IMR-90 (cell line): ENCODE measurements around the gene PRSS22. TPM values are rescaled to one million over a fixed set of nuclear protein-coding genes. Genes with fewer than 3 reads are reported as not detected.

Source experiments
- FOS ChIP-seq: fragments of 150-350 bp; IDR thresholded peaks from 2 replicates; pipeline ENCODE4 v1.6.1; 2016; ENCODE audit warnings: low read depth, low read length
- RAD21 ChIP-seq: IDR thresholded peaks from 2 replicates; pipeline ENCODE4 v1.6.1; 2012; ENCODE audit warnings: low read length, improper control_type of control experiment
- RFX5 ChIP-seq: IDR thresholded peaks from 2 replicates; pipeline ENCODE4 v1.8.0; 2012; ENCODE audit warnings: low read depth, mild to moderate bottlenecking, low read length, moderate library complexity
- polyA plus RNA-seq, 3 experiments: library from polyadenylated mRNA; depleted of rRNA; stranded (reverse); fragments of >200 nt; gene quantifications; 2 replicates each; pipeline ENCODE4 v1.2.3, GENCODE V29; 2012; ENCODE audit warnings: low replicate concordance in 1 of 3
- total RNA-seq: library from RNA; depleted of rRNA; stranded (reverse); fragments of >200 nt; gene quantifications from 2 replicates; pipeline ENCODE4 v1.2.3, GENCODE V29; 2012
- TF ChIP-seq, protein P1 (sequence below): fragments of 150-350 bp; IDR thresholded peaks from 2 replicates; pipeline ENCODE4 v1.6.1; 2017; ENCODE audit warnings: mild to moderate bottlenecking, antibody characterized with exemption, low read length, low read depth

PRSS22 gene
- total and polyA plus RNA-seq, 2 of the 4 experiments (the other 2 are of a cell fraction) = not detected

DNA sequence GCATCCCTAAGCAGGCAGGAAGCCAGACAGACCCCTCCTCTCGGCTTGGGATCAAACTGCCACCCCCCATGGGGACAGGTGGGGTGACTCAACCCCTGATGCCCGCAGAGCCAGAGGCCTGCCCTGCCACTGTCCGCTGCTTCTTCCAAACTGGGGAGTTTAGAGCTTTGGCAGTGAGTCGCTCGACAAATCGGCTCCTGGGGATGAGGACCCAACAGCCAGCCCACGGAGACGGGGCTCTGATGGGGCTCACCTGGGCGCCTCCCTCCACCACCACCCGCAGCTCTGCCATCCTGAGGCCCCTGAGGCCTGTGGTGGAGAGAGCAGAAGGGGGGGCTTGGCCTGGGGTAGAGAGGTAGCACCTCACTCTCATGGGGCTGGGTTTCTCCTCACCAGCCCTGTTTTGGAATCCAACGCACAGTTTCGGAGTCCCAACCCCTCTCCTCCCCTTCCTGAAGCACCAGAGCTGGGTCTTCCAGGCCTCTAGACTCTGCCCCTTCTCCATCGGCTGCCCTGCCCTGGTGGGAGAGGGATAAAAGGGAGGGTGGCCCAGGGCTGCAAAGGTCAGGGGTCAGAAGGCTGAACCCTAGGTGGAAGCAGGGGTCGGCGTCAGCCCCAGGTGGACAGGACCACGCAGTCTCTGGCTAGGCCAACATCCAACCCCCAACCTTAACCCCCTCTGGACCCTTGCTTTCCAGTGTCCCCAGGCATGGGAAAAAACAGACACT lies 5.8 kb downstream of the PRSS22 start (continued):
- TF ChIP-seq, protein P1, sequence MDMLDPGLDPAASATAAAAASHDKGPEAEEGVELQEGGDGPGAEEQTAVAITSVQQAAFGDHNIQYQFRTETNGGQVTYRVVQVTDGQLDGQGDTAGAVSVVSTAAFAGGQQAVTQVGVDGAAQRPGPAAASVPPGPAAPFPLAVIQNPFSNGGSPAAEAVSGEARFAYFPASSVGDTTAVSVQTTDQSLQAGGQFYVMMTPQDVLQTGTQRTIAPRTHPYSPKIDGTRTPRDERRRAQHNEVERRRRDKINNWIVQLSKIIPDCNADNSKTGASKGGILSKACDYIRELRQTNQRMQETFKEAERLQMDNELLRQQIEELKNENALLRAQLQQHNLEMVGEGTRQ = no peak
- TF ChIP-seq FOS = no peak
- no peak for TF ChIP-seq RFX5
- TF ChIP-seq RAD21 = no peak
